ENCODE measurements around the gene PGLYRP4.

DNA sequence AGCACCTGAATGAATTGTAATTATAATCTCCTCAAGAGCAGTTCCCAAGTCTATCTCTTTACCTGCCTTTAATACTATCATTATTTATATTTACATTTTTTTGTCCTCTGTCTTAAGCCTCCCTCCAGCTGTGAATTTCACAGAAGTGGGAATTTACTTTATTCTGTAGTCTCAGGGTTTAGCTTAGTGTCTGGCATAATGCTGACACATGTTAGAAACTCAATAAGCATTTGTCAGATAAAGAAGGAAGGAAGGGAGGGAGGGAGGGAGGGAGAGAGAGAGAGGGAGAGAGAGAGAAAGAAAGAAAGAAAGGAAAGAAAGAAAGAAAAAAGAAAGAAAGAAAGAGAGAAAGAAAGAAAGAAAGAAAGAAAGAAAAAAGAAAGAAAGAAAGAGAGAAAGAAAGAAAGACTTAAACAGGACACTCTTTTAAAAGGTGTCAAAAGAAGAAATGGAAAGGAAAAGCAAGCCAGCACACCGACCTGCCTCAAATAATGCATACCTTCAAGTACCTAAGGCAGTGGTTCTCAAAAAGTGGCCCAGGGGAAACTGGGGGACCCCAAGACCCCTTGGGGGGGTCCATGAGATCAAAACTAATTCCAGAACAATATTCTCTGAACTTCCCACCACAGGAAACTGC, 1.8 kb upstream of the PGLYRP4 start:
- TF ChIP-seq, protein P1, sequence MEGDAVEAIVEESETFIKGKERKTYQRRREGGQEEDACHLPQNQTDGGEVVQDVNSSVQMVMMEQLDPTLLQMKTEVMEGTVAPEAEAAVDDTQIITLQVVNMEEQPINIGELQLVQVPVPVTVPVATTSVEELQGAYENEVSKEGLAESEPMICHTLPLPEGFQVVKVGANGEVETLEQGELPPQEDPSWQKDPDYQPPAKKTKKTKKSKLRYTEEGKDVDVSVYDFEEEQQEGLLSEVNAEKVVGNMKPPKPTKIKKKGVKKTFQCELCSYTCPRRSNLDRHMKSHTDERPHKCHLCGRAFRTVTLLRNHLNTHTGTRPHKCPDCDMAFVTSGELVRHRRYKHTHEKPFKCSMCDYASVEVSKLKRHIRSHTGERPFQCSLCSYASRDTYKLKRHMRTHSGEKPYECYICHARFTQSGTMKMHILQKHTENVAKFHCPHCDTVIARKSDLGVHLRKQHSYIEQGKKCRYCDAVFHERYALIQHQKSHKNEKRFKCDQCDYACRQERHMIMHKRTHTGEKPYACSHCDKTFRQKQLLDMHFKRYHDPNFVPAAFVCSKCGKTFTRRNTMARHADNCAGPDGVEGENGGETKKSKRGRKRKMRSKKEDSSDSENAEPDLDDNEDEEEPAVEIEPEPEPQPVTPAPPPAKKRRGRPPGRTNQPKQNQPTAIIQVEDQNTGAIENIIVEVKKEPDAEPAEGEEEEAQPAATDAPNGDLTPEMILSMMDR (conservative IDR thresholded peaks at IDR 0.05; ENCODE audit: low read depth, low read length), result no peak
- TF ChIP-seq MAFK (IDR thresholded peaks at IDR 0.05; ENCODE audit: low read depth, low read length) (no peak), CHD1 (IDR thresholded peaks at IDR 0.05; ENCODE audit: low read depth, low read length) (no peak), RAD21 (IDR thresholded peaks at IDR 0.05; ENCODE audit: low read length) (no peak), POLR2A (IDR thresholded peaks at IDR 0.05; ENCODE audit: low read depth, low read length) (no peak), RFX5 (IDR thresholded peaks at IDR 0.05; ENCODE audit: low read depth, low read length) (no peak), FOS (IDR thresholded peaks at IDR 0.05; ENCODE audit: low read depth, low read length) (no peak), RCOR1 (IDR thresholded peaks at IDR 0.05; ENCODE audit: insufficient replicate concordance, low read length) (no peak), CEBPB (IDR thresholded peaks at IDR 0.05; ENCODE audit: low read depth, low read length) (no peak), MAZ (IDR thresholded peaks at IDR 0.05; ENCODE audit: borderline replicate concordance, low read depth, low read length) (no peak)
- TF ChIP-seq, protein P2, sequence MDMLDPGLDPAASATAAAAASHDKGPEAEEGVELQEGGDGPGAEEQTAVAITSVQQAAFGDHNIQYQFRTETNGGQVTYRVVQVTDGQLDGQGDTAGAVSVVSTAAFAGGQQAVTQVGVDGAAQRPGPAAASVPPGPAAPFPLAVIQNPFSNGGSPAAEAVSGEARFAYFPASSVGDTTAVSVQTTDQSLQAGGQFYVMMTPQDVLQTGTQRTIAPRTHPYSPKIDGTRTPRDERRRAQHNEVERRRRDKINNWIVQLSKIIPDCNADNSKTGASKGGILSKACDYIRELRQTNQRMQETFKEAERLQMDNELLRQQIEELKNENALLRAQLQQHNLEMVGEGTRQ (IDR thresholded peaks at IDR 0.05; ENCODE audit: low read depth, low read length), result no peak
